HEK293 (cell line): ENCODE measurements around the gene FAM236D.
"Not testable (repeated sequence)": the region's sequence is repeated elsewhere in the genome, so short reads cannot be mapped to it uniquely, and the experiment has no call there.

Experiments used
- ZNF10 ChIP-seq: fragments of 450-650 bp; formaldehyde crosslinking; IDR thresholded peaks from 2 replicates; pipeline ENCODE4 v1.5.1; 2017; ENCODE audit warnings: missing biosample characterization, missing genetic modification characterization
- ZNF24 ChIP-seq: fragments of 450-650 bp; formaldehyde crosslinking; IDR thresholded peaks from 2 replicates; pipeline ENCODE4 v1.5.1; 2016; ENCODE audit warnings: missing biosample characterization, missing genetic modification characterization
- TF ChIP-seq, protein P1 (sequence below): fragments of 450-650 bp; formaldehyde crosslinking; IDR thresholded peaks from 2 replicates; pipeline ENCODE4 v1.5.1; 2016; ENCODE audit warnings: missing biosample characterization, missing genetic modification characterization
- TF ChIP-seq, protein P2 (sequence below): fragments of 450-650 bp; formaldehyde crosslinking; IDR thresholded peaks from 2 replicates; pipeline ENCODE4 v1.5.1; 2016; ENCODE audit warnings: missing biosample characterization, missing genetic modification characterization
- TF ChIP-seq, protein P3 (sequence below): fragments of 450-650 bp; formaldehyde crosslinking; IDR thresholded peaks from 2 replicates; pipeline ENCODE4 v1.5.1; 2016; ENCODE audit warnings: missing biosample characterization, missing genetic modification characterization, low read depth
- TF ChIP-seq, protein P4 (sequence below): fragments of 450-650 bp; formaldehyde crosslinking; IDR thresholded peaks from 2 replicates; pipeline ENCODE4 v1.5.1; 2016; ENCODE audit warnings: missing biosample characterization, missing genetic modification characterization
- TF ChIP-seq, protein P5 (sequence below): sonication (generic); formaldehyde crosslinking; IDR thresholded peaks from 2 replicates; pipeline ENCODE4 v1.8.1; 2022; ENCODE audit warnings: mild to moderate bottlenecking, moderate library complexity, missing genetic modification reagents

DNA sequence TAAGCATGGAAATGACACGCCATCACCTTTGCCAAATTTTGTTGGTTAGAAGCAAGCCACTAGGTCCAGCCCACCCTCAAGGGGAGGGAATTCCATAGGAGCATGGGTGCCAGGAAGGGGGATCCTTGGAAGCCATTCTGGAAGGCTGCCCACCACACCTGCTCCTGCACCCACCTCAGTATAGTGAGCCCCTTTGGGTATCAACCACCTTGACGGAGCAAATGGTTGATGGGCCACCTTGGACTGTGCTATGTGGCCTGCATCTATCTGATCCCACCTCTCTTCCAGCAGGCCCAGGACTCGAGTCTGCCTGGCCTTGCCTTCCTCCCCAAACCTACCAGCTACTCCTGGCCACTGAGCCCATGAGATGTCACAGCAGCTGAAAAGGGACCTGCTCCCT is 17.6 kb downstream of the FAM236D start:
- TF ChIP-seq, protein P1, sequence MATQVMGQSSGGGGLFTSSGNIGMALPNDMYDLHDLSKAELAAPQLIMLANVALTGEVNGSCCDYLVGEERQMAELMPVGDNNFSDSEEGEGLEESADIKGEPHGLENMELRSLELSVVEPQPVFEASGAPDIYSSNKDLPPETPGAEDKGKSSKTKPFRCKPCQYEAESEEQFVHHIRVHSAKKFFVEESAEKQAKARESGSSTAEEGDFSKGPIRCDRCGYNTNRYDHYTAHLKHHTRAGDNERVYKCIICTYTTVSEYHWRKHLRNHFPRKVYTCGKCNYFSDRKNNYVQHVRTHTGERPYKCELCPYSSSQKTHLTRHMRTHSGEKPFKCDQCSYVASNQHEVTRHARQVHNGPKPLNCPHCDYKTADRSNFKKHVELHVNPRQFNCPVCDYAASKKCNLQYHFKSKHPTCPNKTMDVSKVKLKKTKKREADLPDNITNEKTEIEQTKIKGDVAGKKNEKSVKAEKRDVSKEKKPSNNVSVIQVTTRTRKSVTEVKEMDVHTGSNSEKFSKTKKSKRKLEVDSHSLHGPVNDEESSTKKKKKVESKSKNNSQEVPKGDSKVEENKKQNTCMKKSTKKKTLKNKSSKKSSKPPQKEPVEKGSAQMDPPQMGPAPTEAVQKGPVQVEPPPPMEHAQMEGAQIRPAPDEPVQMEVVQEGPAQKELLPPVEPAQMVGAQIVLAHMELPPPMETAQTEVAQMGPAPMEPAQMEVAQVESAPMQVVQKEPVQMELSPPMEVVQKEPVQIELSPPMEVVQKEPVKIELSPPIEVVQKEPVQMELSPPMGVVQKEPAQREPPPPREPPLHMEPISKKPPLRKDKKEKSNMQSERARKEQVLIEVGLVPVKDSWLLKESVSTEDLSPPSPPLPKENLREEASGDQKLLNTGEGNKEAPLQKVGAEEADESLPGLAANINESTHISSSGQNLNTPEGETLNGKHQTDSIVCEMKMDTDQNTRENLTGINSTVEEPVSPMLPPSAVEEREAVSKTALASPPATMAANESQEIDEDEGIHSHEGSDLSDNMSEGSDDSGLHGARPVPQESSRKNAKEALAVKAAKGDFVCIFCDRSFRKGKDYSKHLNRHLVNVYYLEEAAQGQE (tag by site-specific recombination) = not testable (repeated sequence)
- TF ChIP-seq ZNF24 (tag by site-specific recombination); ZNF10: not testable (repeated sequence)
- TF ChIP-seq, protein P2, sequence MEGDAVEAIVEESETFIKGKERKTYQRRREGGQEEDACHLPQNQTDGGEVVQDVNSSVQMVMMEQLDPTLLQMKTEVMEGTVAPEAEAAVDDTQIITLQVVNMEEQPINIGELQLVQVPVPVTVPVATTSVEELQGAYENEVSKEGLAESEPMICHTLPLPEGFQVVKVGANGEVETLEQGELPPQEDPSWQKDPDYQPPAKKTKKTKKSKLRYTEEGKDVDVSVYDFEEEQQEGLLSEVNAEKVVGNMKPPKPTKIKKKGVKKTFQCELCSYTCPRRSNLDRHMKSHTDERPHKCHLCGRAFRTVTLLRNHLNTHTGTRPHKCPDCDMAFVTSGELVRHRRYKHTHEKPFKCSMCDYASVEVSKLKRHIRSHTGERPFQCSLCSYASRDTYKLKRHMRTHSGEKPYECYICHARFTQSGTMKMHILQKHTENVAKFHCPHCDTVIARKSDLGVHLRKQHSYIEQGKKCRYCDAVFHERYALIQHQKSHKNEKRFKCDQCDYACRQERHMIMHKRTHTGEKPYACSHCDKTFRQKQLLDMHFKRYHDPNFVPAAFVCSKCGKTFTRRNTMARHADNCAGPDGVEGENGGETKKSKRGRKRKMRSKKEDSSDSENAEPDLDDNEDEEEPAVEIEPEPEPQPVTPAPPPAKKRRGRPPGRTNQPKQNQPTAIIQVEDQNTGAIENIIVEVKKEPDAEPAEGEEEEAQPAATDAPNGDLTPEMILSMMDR (tag by site-specific recombination) = not testable (repeated sequence)
- TF ChIP-seq, protein P3, sequence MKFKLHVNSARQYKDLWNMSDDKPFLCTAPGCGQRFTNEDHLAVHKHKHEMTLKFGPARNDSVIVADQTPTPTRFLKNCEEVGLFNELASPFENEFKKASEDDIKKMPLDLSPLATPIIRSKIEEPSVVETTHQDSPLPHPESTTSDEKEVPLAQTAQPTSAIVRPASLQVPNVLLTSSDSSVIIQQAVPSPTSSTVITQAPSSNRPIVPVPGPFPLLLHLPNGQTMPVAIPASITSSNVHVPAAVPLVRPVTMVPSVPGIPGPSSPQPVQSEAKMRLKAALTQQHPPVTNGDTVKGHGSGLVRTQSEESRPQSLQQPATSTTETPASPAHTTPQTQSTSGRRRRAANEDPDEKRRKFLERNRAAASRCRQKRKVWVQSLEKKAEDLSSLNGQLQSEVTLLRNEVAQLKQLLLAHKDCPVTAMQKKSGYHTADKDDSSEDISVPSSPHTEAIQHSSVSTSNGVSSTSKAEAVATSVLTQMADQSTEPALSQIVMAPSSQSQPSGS (tag by site-specific recombination) = not testable (repeated sequence)
- TF ChIP-seq, protein P4, sequence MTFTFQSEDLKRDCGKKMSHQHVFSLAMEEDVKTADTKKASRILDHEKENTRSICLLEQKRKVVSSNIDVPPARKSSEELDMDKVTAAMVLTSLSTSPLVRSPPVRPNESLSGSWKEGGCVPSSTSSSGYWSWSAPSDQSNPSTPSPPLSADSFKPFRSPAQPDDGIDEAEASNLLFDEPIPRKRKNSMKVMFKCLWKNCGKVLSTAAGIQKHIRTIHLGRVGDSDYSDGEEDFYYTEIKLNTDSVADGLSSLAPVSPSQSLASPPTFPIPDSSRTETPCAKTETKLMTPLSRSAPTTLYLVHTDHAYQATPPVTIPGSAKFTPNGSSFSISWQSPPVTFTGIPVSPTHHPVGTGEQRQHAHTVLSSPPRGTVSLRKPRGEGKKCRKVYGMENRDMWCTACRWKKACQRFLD (tag by site-specific recombination) = not testable (repeated sequence)
- TF ChIP-seq, protein P5, sequence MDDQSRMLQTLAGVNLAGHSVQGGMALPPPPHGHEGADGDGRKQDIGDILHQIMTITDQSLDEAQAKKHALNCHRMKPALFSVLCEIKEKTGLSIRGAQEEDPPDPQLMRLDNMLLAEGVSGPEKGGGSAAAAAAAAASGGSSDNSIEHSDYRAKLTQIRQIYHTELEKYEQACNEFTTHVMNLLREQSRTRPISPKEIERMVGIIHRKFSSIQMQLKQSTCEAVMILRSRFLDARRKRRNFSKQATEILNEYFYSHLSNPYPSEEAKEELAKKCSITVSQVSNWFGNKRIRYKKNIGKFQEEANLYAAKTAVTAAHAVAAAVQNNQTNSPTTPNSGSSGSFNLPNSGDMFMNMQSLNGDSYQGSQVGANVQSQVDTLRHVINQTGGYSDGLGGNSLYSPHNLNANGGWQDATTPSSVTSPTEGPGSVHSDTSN (CRISPR knock-in tag) = not testable (repeated sequence)
